Transverse colon (tissue), 4 donors: ENCODE data around the gene CLOCK.

Source experiments
- CTCF ChIP-seq, 5 experiments: fragments of 200-600 bp in 3 of 5; fragments of 450-650 bp in 2 of 5; sonication (generic) in 3 of 5; IDR thresholded peaks; 1 replicate in 2 of 5; 2 replicates in 3 of 5; pipeline ENCODE4 v1.5.1; 2016 to 2017; ENCODE audit warnings: antibody characterized with exemption in 5 of 5, inconsistent platforms in 3 of 5, mild to moderate bottlenecking in 2 of 5, moderate library complexity in 1 of 5
- EP300 ChIP-seq: sonication (generic); formaldehyde crosslinking; IDR thresholded peaks from one replicate; pipeline ENCODE4 v1.6.1; 2017; ENCODE audit warnings: antibody characterized with exemption, low read depth
- POLR2AphosphoS5 ChIP-seq, 3 donors: sonication (generic); formaldehyde crosslinking; IDR thresholded peaks; one replicate each; pipeline ENCODE4 v1.6.1; 2016; ENCODE audit warnings: antibody characterized with exemption in 3 of 3

GRCh38 chr4:55445921-55446577 lies 100.7 kb downstream of the CLOCK start:
- no peak for TF ChIP-seq POLR2AphosphoS5 (IDR thresholded peaks at IDR 0.05)
- no peak for TF ChIP-seq EP300
- TF ChIP-seq CTCF (IDR thresholded peaks at IDR 0.05), result no peak
